Measurements from ENCODE around the gene NFIB. TPM values are rescaled to one million over a fixed set of nuclear protein-coding genes. Genes with fewer than 3 reads are reported as not detected.

NFIB gene
- total RNA-seq, 1 experiment from 2014 or later = 14.3 TPM

DNA sequence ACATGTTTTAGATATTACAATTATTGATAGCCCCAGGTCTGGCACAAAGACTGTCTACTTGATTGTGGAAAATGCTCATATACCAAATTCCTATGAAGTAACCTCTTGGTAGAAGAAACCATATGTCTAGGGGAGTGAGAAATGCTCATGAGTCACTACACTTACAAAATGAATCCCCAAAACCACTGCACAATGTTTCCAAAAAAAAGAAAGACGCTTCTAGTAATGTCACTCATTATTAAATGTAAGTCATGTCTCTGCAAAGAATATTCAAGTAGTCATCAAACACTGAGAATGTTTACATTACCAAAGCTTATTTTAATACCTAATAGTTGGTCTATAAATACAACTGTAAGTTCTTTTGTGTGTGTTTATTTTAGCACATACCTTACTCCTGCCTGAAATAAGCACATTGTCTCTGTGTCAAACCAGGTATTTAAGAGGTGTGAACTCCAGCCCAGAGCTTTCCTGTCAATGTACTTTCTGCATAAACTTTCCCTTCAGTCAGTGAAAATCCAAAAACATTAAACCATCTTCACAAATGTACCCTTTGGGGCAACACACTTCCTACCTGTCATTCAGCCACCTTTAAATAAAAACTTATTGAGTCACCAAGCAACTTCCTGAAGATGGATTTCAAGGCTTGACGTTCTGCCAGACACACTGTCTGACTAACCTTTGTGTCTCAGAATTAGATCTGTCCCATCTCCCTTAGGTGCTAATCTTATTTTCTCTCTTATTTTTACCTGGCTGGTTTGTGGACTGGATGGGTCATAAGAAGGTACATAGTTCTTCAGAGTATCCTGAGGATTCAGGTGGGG is 194.0 kb downstream of the NFIB start:
- Histone ChIP-seq H4K20me1 (ENCODE audit: control insufficient read depth, insufficient read depth, insufficient read length) (no peaks in the 10 kb centered on the region), H3K9ac (ENCODE audit: extremely low read depth, insufficient read length, low read length) (no peak overlapping the region), H2BK120ac (ENCODE audit: low read depth, low read length, poor library complexity, severe bottlenecking) (no peak overlapping the region), H4K5ac (ENCODE audit: insufficient read length, low read depth, low read length) (no peak overlapping the region), H3K18ac (ENCODE audit: insufficient read length, low read depth, low read length) (no peak overlapping the region), H3K23me2 (ENCODE audit: insufficient read length, low read depth, low read length, poor library complexity, severe bottlenecking) (no peaks in the 10 kb centered on the region), H3K56ac (ENCODE audit: insufficient read length, low read depth, low read length) (no peak overlapping the region), H3T11ph (ENCODE audit: low read length) (no peak overlapping the region), H3K4me2 (ENCODE audit: insufficient read depth, insufficient read length, low read length) (no peak overlapping the region), H3K27ac (ENCODE audit: insufficient read length, low read depth, low read length) (no peak overlapping the region), H2BK15ac (ENCODE audit: low read depth, low read length) (no peak overlapping the region), H3K4me1 (ENCODE audit: insufficient read depth, low read length) (no peaks in the 10 kb centered on the region), H3K4ac (ENCODE audit: low read depth, low read length) (no peak overlapping the region), H2AFZ (ENCODE audit: low read length) (no peak overlapping the region), H4K91ac (ENCODE audit: insufficient read length, low read depth, low read length) (no peak overlapping the region), H2AK5ac (ENCODE audit: insufficient read length, low read length) (no peak overlapping the region), H3K14ac (ENCODE audit: insufficient read depth, low read length) (no peak overlapping the region), H3K27me3 (ENCODE audit: insufficient read depth, low read length) (no peaks in the 10 kb centered on the region), H3K9me3 (ENCODE audit: control insufficient read depth, low read depth, low read length) (no peaks in the 10 kb centered on the region), H2BK20ac (ENCODE audit: low read depth, low read length, poor library complexity, severe bottlenecking) (no peak overlapping the region), H3K23ac (ENCODE audit: insufficient read length, low read depth, low read length) (no peak overlapping the region), H3K79me2 (ENCODE audit: insufficient read depth, low read length) (no peaks in the 10 kb centered on the region), H3K79me1 (ENCODE audit: insufficient read depth, low read depth, low read length, poor library complexity, severe bottlenecking) (no peaks in the 10 kb centered on the region), H4K8ac (replicated peaks; ENCODE audit: insufficient read length, low read depth, low read length) (no peak overlapping the region), H2BK12ac (ENCODE audit: insufficient read length, low read depth, low read length) (no peak overlapping the region), H2BK5ac (ENCODE audit: insufficient read length, low read length) (no peak overlapping the region)
- H3K27me3 Mint-ChIP-seq (ENCODE audit: low read depth) = no peaks in the 10 kb centered on the region
- peaks cover 0 to 15% (median 0%) of the 10 kb centered on the region in 3 experiments; a peak in 1 of 7 replicates for H3K36me3 Mint-ChIP-seq (ENCODE audit: insufficient read depth in 1 of 3, low read depth in 3 of 3)
- DNase-seq = no peak
- H3K4me1 Mint-ChIP-seq = peaks cover 14 to 16% of the 10 kb centered on the region in 2 experiments
- no peak overlapping the region for H3K4me3 Mint-ChIP-seq
- H3K27ac Mint-ChIP-seq = peak overlapping the region in 2 of 3 experiments; percentile 8 to 26; a peak in 2 of 7 replicates
- TF ChIP-seq, protein P1, sequence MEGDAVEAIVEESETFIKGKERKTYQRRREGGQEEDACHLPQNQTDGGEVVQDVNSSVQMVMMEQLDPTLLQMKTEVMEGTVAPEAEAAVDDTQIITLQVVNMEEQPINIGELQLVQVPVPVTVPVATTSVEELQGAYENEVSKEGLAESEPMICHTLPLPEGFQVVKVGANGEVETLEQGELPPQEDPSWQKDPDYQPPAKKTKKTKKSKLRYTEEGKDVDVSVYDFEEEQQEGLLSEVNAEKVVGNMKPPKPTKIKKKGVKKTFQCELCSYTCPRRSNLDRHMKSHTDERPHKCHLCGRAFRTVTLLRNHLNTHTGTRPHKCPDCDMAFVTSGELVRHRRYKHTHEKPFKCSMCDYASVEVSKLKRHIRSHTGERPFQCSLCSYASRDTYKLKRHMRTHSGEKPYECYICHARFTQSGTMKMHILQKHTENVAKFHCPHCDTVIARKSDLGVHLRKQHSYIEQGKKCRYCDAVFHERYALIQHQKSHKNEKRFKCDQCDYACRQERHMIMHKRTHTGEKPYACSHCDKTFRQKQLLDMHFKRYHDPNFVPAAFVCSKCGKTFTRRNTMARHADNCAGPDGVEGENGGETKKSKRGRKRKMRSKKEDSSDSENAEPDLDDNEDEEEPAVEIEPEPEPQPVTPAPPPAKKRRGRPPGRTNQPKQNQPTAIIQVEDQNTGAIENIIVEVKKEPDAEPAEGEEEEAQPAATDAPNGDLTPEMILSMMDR (conservative IDR thresholded peaks at IDR 0.05) = no peak
- WGBS (ENCODE audit: extremely low coverage, insufficient read length, low lambda C conversion rate) = no CpG with 5 or more reads among the region's 2 CpGs
- no peaks in the 10 kb centered on the region for H3K9me3 Mint-ChIP-seq

Data from H9 (cell line).